Esophagus squamous epithelium (tissue), 4 donors: ENCODE measurements around the gene SLC1A2.

Experiments
- POLR2A ChIP-seq, 4 donors: fragments of 450-650 bp; IDR thresholded peaks; one replicate each; pipeline ENCODE4 v1.6.1; 2017; ENCODE audit warnings: antibody characterized with exemption in 4 of 4, mild to moderate bottlenecking in 4 of 4, moderate library complexity in 3 of 4
- TF ChIP-seq, protein P1 (sequence below), 6 experiments: fragments of 450-650 bp in 4 of 6; fragments of 200-600 bp in 2 of 6; sonication (generic) in 2 of 6; IDR thresholded peaks; one replicate each; pipeline ENCODE4 v1.5.1; 2016 to 2019; ENCODE audit warnings: antibody characterized with exemption in 6 of 6, mild to moderate bottlenecking in 4 of 6, moderate library complexity in 4 of 6

DNA sequence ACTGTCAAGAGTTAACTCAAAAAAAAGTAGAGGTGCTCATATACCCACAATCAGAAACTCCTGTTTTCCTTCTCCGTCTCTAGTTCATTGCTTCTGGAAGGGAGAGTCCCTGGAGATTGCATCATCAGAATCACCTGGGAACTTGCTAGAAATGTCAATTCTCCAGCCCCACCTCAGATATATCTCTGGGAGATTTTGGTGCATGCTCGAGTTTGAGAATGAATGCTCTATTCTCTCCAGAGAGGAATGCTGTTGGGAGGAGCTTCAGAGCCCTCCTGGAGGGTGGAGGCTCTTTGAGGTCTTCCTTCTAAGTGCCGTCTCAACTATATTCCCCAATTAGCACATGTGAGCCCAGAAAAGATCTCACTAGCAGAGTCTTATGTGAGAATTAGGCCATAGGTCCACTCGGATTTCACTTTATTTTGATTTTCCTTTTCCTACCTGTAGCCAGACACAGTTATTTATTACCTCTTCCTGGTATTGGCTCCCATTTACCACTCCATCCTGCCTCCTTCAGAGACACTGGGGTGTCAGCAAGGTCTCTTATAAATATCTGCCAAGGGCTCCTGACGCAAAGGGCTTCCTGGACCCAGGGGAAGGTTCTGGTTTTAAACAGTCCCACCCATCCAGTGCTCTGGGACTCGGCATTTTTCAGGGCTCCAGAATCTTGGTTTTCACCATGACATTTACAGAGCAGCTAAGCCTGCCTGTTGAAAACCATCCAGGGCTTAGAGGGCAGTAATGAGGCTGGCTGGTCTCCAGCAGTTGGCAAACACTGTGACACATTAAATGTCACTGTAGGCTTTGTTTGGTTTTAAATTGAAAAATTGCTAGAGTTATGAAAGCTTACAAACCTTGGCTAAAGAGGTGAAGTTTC lies 144.2 kb downstream of the SLC1A2 start:
- no peak for TF ChIP-seq POLR2A (IDR thresholded peaks at IDR 0.05)
- TF ChIP-seq, protein P1, sequence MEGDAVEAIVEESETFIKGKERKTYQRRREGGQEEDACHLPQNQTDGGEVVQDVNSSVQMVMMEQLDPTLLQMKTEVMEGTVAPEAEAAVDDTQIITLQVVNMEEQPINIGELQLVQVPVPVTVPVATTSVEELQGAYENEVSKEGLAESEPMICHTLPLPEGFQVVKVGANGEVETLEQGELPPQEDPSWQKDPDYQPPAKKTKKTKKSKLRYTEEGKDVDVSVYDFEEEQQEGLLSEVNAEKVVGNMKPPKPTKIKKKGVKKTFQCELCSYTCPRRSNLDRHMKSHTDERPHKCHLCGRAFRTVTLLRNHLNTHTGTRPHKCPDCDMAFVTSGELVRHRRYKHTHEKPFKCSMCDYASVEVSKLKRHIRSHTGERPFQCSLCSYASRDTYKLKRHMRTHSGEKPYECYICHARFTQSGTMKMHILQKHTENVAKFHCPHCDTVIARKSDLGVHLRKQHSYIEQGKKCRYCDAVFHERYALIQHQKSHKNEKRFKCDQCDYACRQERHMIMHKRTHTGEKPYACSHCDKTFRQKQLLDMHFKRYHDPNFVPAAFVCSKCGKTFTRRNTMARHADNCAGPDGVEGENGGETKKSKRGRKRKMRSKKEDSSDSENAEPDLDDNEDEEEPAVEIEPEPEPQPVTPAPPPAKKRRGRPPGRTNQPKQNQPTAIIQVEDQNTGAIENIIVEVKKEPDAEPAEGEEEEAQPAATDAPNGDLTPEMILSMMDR (IDR thresholded peaks at IDR 0.05): no peak
